ENCODE results near the gene A2ML1. TPM values are rescaled to one million over a fixed set of nuclear protein-coding genes. Genes with fewer than 3 reads are reported as not detected.

The A2ML1 gene
- total and polyA plus RNA-seq, 2 donors (not counting 1 experiment from before 2014, with no cell fraction given): not detected

- Histone ChIP-seq H3K79me2 (ENCODE audit: control insufficient read depth, insufficient read depth, low read length) (no peaks in the 10 kb centered on the region), H3K9ac (ENCODE audit: insufficient read depth, low read length) (no peak overlapping the region), H3K27ac (ENCODE audit: insufficient read depth, low read length) (no peak overlapping the region), H4K20me1 (ENCODE audit: control insufficient read depth, extremely low read depth, insufficient read depth, low read length) (no peaks in the 10 kb centered on the region), H3K4me1 (ENCODE audit: control insufficient read depth, extremely low read depth, insufficient read depth, low read length) (no peaks in the 10 kb centered on the region), H3K4me3 (replicated peaks in 1 of 4; ENCODE audit: control extremely low read depth in 1 of 4, insufficient read depth in 1 of 4, low read depth in 3 of 4, low read length in 4 of 4) (no peak overlapping the region), H3K36me3 (ENCODE audit: control insufficient read depth, insufficient read depth, low read length) (no peaks in the 10 kb centered on the region), H3K9me3 (ENCODE audit: control insufficient read depth, insufficient read depth, low read depth, low read length) (no peaks in the 10 kb centered on the region), H2AFZ (ENCODE audit: low read length) (no peak overlapping the region), H3K4me2 (ENCODE audit: extremely low read depth, insufficient read depth, low read length) (no peak overlapping the region), H3K27me3 (ENCODE audit: control insufficient read depth, insufficient read depth, low read length) (no peaks in the 10 kb centered on the region)
- TF ChIP-seq EZH2 (IDR thresholded peaks at IDR 0.05; ENCODE audit: low read length, missing control alignments): no peak
- TF ChIP-seq, protein P1, sequence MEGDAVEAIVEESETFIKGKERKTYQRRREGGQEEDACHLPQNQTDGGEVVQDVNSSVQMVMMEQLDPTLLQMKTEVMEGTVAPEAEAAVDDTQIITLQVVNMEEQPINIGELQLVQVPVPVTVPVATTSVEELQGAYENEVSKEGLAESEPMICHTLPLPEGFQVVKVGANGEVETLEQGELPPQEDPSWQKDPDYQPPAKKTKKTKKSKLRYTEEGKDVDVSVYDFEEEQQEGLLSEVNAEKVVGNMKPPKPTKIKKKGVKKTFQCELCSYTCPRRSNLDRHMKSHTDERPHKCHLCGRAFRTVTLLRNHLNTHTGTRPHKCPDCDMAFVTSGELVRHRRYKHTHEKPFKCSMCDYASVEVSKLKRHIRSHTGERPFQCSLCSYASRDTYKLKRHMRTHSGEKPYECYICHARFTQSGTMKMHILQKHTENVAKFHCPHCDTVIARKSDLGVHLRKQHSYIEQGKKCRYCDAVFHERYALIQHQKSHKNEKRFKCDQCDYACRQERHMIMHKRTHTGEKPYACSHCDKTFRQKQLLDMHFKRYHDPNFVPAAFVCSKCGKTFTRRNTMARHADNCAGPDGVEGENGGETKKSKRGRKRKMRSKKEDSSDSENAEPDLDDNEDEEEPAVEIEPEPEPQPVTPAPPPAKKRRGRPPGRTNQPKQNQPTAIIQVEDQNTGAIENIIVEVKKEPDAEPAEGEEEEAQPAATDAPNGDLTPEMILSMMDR (conservative IDR thresholded peaks at IDR 0.05 in 1 of 2, IDR thresholded peaks at IDR 0.05 in 1 of 2; ENCODE audit: low read depth in 1 of 2, low read length in 2 of 2): no peak
- DNase-seq (ENCODE audit: low read depth in 2 of 2): no peak
Observed at GRCh38 chr12:8841778-8842177, 19.4 kb downstream of the A2ML1 start.

GRCh38 chr12:8844665-8845064 is 22.2 kb downstream of the A2ML1 start:
- H3K4me3 ChIP-seq (replicated peaks in 1 of 4; ENCODE audit: control extremely low read depth in 1 of 4, insufficient read depth in 1 of 4, low read depth in 3 of 4, low read length in 4 of 4): no peak overlapping the region
- H3K79me2 ChIP-seq (ENCODE audit: control insufficient read depth, insufficient read depth, low read length): no peaks in the 10 kb centered on the region
- H3K27ac ChIP-seq (ENCODE audit: insufficient read depth, low read length): no peak overlapping the region
- TF ChIP-seq, protein P1 (conservative IDR thresholded peaks at IDR 0.05 in 1 of 2, IDR thresholded peaks at IDR 0.05 in 1 of 2; ENCODE audit: low read depth in 1 of 2, low read length in 2 of 2): no peak
- TF ChIP-seq EZH2 (IDR thresholded peaks at IDR 0.05; ENCODE audit: low read length, missing control alignments): no peak
- H3K4me2 ChIP-seq (ENCODE audit: extremely low read depth, insufficient read depth, low read length): no peak overlapping the region
- no peak overlapping the region for H3K9ac ChIP-seq (ENCODE audit: insufficient read depth, low read length)
- DNase-seq (ENCODE audit: low read depth in 2 of 2): peak; percentile 11 to 36
- H2AFZ ChIP-seq (ENCODE audit: low read length): no peak overlapping the region
- H3K4me1 ChIP-seq (ENCODE audit: control insufficient read depth, extremely low read depth, insufficient read depth, low read length): no peaks in the 10 kb centered on the region
- H3K27me3 ChIP-seq (ENCODE audit: control insufficient read depth, insufficient read depth, low read length): no peaks in the 10 kb centered on the region
- H4K20me1 ChIP-seq (ENCODE audit: control insufficient read depth, extremely low read depth, insufficient read depth, low read length): no peaks in the 10 kb centered on the region
- no peaks in the 10 kb centered on the region for H3K36me3 ChIP-seq (ENCODE audit: control insufficient read depth, insufficient read depth, low read length)
- H3K9me3 ChIP-seq (ENCODE audit: control insufficient read depth, insufficient read depth, low read depth, low read length): no peaks in the 10 kb centered on the region

GRCh38 chr12:8846305-8846704 is 23.9 kb downstream of the A2ML1 start:
- no peak overlapping the region for H3K4me2 ChIP-seq (ENCODE audit: extremely low read depth, insufficient read depth, low read length)
- H3K4me3 ChIP-seq (replicated peaks in 1 of 4; ENCODE audit: control extremely low read depth in 1 of 4, insufficient read depth in 1 of 4, low read depth in 3 of 4, low read length in 4 of 4): no peak overlapping the region
- no peak overlapping the region for H3K27ac ChIP-seq (ENCODE audit: insufficient read depth, low read length)
- TF ChIP-seq, protein P1 (conservative IDR thresholded peaks at IDR 0.05 in 1 of 2, IDR thresholded peaks at IDR 0.05 in 1 of 2; ENCODE audit: low read depth in 1 of 2, low read length in 2 of 2): no peak
- TF ChIP-seq EZH2 (IDR thresholded peaks at IDR 0.05; ENCODE audit: low read length, missing control alignments): no peak
- H3K36me3 ChIP-seq (ENCODE audit: control insufficient read depth, insufficient read depth, low read length): no peaks in the 10 kb centered on the region
- H3K9me3 ChIP-seq (ENCODE audit: control insufficient read depth, insufficient read depth, low read depth, low read length): no peaks in the 10 kb centered on the region
- DNase-seq (ENCODE audit: low read depth in 2 of 2): no peak
- no peaks in the 10 kb centered on the region for H4K20me1 ChIP-seq (ENCODE audit: control insufficient read depth, extremely low read depth, insufficient read depth, low read length)
- no peak overlapping the region for H2AFZ ChIP-seq (ENCODE audit: low read length)
- H3K9ac ChIP-seq (ENCODE audit: insufficient read depth, low read length): no peak overlapping the region
- H3K79me2 ChIP-seq (ENCODE audit: control insufficient read depth, insufficient read depth, low read length): no peaks in the 10 kb centered on the region
- no peaks in the 10 kb centered on the region for H3K4me1 ChIP-seq (ENCODE audit: control insufficient read depth, extremely low read depth, insufficient read depth, low read length)
- H3K27me3 ChIP-seq (ENCODE audit: control insufficient read depth, insufficient read depth, low read length): no peaks in the 10 kb centered on the region

Measured in fibroblast of lung (primary cell).